ENCODE data around the gene ADNP2.

GRCh38 chr18:80074183-80074582, 34.9 kb upstream of the ADNP2 start:
- TF ChIP-seq CTCF (IDR thresholded peaks at IDR 0.05) (no peak), POLR2AphosphoS5 (IDR thresholded peaks at IDR 0.05) (no peak)
